Endothelial cell of umbilical vein (primary cell): ENCODE data around the gene EGF. TPM values are rescaled to one million over a fixed set of nuclear protein-coding genes. Genes with fewer than 3 reads are reported as not detected.

Experiments used
- BruUV-seq: library from RNA; stranded (reverse); fragments of 400-500 nt; replicated peaks from 2 replicates; lab custom pipeline; 2021; lab: Mats Ljungman, UMichigan
- CTCF ChIA-PET: fragments of 300-600, 350-600 bp; sonication (Branson Sonifier 250); formaldehyde crosslinking; loops from one replicate; lab custom pipeline; 2021; ENCODE audit warnings: antibody characterized with exemption, inconsistent platforms; lab: Charles Lee
- POLR2A ChIA-PET: fragments of 300-600, 350-600 bp; sonication (Branson Sonifier 250); formaldehyde crosslinking; loops from one replicate; lab custom pipeline; 2021; ENCODE audit warnings: antibody characterized with exemption, inconsistent platforms; lab: Charles Lee
- DNase-seq: peaks from one replicate; pipeline ENCODE4 v3.0.0-alpha.2; 2011; ENCODE audit warnings: low read depth, low spot score
- FAIRE-seq: peaks from 2 replicates; lab custom pipeline; 2011; peaks lifted over from hg19 to GRCh38; lab: Jason Lieb, UNC
- H2AFZ ChIP-seq: 2 replicates; pipeline ENCODE4 v1.6.0; 2012; ENCODE audit warnings: low read depth, low read length, control low read depth, inconsistent platforms
- H3K27ac ChIP-seq: 2 replicates; pipeline ENCODE4 v1.5.1; 2011; ENCODE audit warnings: low read depth, mild to moderate bottlenecking, control low read depth, low read length, moderate library complexity; ENCODE audit not compliant: insufficient read depth
- H3K27me3 ChIP-seq, 2 experiments: 2 replicates each; pipeline versions ENCODE4 v1.6.0 to v1.6.1; 2011; ENCODE audit warnings: low read length in 2 of 2, mixed read lengths in 1 of 2; ENCODE audit not compliant: control insufficient read depth in 2 of 2, insufficient read depth in 2 of 2
- H3K36me3 ChIP-seq, 2 experiments: 2 replicates in 1 of 2; 3 replicates in 1 of 2; pipeline ENCODE4 v1.5.1; 2011; ENCODE audit warnings: low read length in 2 of 2, mild to moderate bottlenecking in 1 of 2, moderate library complexity in 1 of 2; ENCODE audit not compliant: control insufficient read depth in 2 of 2, insufficient read depth in 2 of 2; ENCODE audit errors: extremely low read depth in 1 of 2
- H3K4me1 ChIP-seq: 3 replicates; pipeline ENCODE4 v1.5.1; 2011; ENCODE audit warnings: mild to moderate bottlenecking, low read length; ENCODE audit not compliant: control insufficient read depth, insufficient read depth; ENCODE audit errors: extremely low read depth
- H3K4me2 ChIP-seq: 2 replicates; pipeline ENCODE4 v1.6.1; 2011; ENCODE audit warnings: low read length, control low read depth, mixed read lengths; ENCODE audit not compliant: insufficient read depth
- H3K4me3 ChIP-seq, 3 experiments: fragments of 200-600 bp in 1 of 3; sonication (generic), shearing (Covaris generic) in 1 of 3; replicated peaks in 1 of 3; 2 replicates each; pipeline ENCODE4 v1.5.1; 2011 to 2016; ENCODE audit warnings: control low read depth in 3 of 3, low read length in 3 of 3, mild to moderate bottlenecking in 2 of 3, inconsistent platforms in 1 of 3, low read depth in 1 of 3, moderate library complexity in 1 of 3; ENCODE audit not compliant: insufficient read depth in 1 of 3
- H3K79me2 ChIP-seq: 2 replicates; pipeline ENCODE4 v1.6.0; 2012; ENCODE audit warnings: low read length, inconsistent platforms; ENCODE audit not compliant: control insufficient read depth, insufficient read depth
- H3K9ac ChIP-seq: replicated peaks from 2 replicates; pipeline ENCODE3; 2011; ENCODE audit warnings: low read length, control low read depth; ENCODE audit not compliant: insufficient read depth; ENCODE audit errors: extremely low read depth
- H3K9me1 ChIP-seq: replicated peaks from 3 replicates; pipeline ENCODE4 v1.6.0; 2011; ENCODE audit warnings: mild to moderate bottlenecking, low read length; ENCODE audit not compliant: control insufficient read depth, insufficient read depth; ENCODE audit errors: extremely low read depth
- H3K9me3 ChIP-seq: replicated peaks from 2 replicates; pipeline ENCODE4 v1.5.1; 2012; ENCODE audit warnings: low read length, inconsistent platforms; ENCODE audit not compliant: control insufficient read depth, insufficient read depth
- H4K20me1 ChIP-seq: replicated peaks from 2 replicates; pipeline ENCODE3; 2011; ENCODE audit warnings: mild to moderate bottlenecking, low read length; ENCODE audit not compliant: control insufficient read depth, insufficient read depth; ENCODE audit errors: extremely low read depth
- CTCF ChIP-seq, 2 donors: IDR thresholded peaks; 1 replicate in 1 of 2; 2 replicates in 1 of 2; pipeline ENCODE4 v1.5.1; 2011; ENCODE audit warnings: low read length in 2 of 2, mild to moderate bottlenecking in 2 of 2, moderate library complexity in 2 of 2, control low read depth in 1 of 2, inconsistent platforms in 1 of 2, low read depth in 1 of 2; ENCODE audit not compliant: insufficient read depth in 1 of 2; ENCODE audit errors: extremely low read depth in 1 of 2
- EZH2 ChIP-seq: IDR thresholded peaks from 2 replicates; pipeline ENCODE4 v1.6.1; 2012; ENCODE audit warnings: borderline replicate concordance, low read depth, mild to moderate bottlenecking, moderate library complexity, low read length, inconsistent platforms; ENCODE audit not compliant: severe bottlenecking
- FOS ChIP-seq: IDR thresholded peaks from 2 replicates; pipeline ENCODE4 v1.6.1; 2011; ENCODE audit warnings: mild to moderate bottlenecking, low read length, moderate library complexity, borderline replicate concordance; ENCODE audit not compliant: insufficient read depth
- GATA2 ChIP-seq: IDR thresholded peaks from 2 replicates; pipeline ENCODE4 v1.7.0; 2011; ENCODE audit warnings: low read depth, mild to moderate bottlenecking, moderate library complexity, mixed read lengths, low read length; ENCODE audit not compliant: insufficient read length, insufficient read depth
- JUN ChIP-seq: IDR thresholded peaks from 2 replicates; pipeline ENCODE4 v1.6.1; 2011; ENCODE audit warnings: borderline replicate concordance, low read depth; ENCODE audit not compliant: insufficient read length, insufficient read depth
- MAX ChIP-seq: IDR thresholded peaks from 2 replicates; pipeline ENCODE4 v1.6.1; 2011; ENCODE audit not compliant: insufficient read depth, insufficient read length
- MYC ChIP-seq: IDR thresholded peaks from one replicate; pipeline ENCODE4 v1.6.1; 2011; ENCODE audit warnings: mild to moderate bottlenecking, low read depth, low read length
- POLR2A ChIP-seq: IDR thresholded peaks from 2 replicates; pipeline ENCODE4 v1.6.1; 2012; ENCODE audit warnings: low read depth, mild to moderate bottlenecking, control low read depth, low read length
- POLR2AphosphoS5 ChIP-seq: IDR thresholded peaks from 2 replicates; pipeline ENCODE4 v1.6.1; 2012; ENCODE audit warnings: low read depth, mild to moderate bottlenecking, control low read depth, low read length, moderate library complexity; ENCODE audit not compliant: insufficient read depth
- dilution Hi-C: fragments of 300-500 bp; cut with MboI; formaldehyde crosslinking; loops from one replicate; pipeline ENCODE4 v1.15.0; 2019; ENCODE audit warnings: low sequenced_read_pairs; ENCODE audit not compliant: extremely low pct_ligation_motif_present
- intact Hi-C: fragments of 100-400 bp; cut with micrococcal nuclease; formaldehyde crosslinking; loops from one replicate; pipeline ENCODE4 v1.10.0; 2022
- polyA plus RNA-seq, 4 experiments: library from polyadenylated mRNA; depleted of rRNA in 3 of 4; stranded (reverse) in 3 of 4; unstranded in 1 of 4; fragments of >200 nt; gene quantifications; 2 replicates each; pipeline versions ENCODE4 v1.2.1 to v1.2.3, GENCODE V29; 2011 to 2012; ENCODE audit warnings: missing spikeins in 1 of 4
- total RNA-seq: library from RNA; stranded (reverse); gene quantifications from 2 replicates; pipeline ENCODE4 v1.2.3, GENCODE V29; 2021

EGF gene
- total and polyA plus RNA-seq, 2 donors (not counting 3 experiments of a cell fraction or from before 2014, with no cell fraction given) = not detected

GRCh38 chr4:109879636-109880314 lies 32.9 kb upstream of the EGF start:
- Histone ChIP-seq H3K9me3 (no peaks in the 10 kb centered on the region), H3K79me2 (no peaks in the 10 kb centered on the region), H3K4me2 (no peak overlapping the region), H3K9me1 (no peaks in the 10 kb centered on the region), H2AFZ (no peak overlapping the region), H3K9ac (no peak overlapping the region), H3K4me3 (no peak overlapping the region), H4K20me1 (no peaks in the 10 kb centered on the region), H3K4me1 (no peaks in the 10 kb centered on the region), H3K27ac (no peak overlapping the region), H3K36me3 (no peaks in the 10 kb centered on the region), H3K27me3 (no peaks in the 10 kb centered on the region)
- TF ChIP-seq JUN (no peak), FOS (no peak), CTCF (IDR thresholded peaks at IDR 0.05; ENCODE audit: extremely low read depth in 1 of 2, insufficient read depth in 1 of 2, low read depth in 1 of 2, low read length in 2 of 2) (no peak), MYC (no peak), MAX (no peak), EZH2 (no peak), POLR2AphosphoS5 (no peak), GATA2 (no peak), POLR2A (no peak)
- intact Hi-C loops (no loop called here), dilution Hi-C loops (no loop called here)
- DNase-seq (no peak), FAIRE-seq (no peak)
- CTCF ChIA-PET = no interaction called here
- POLR2A ChIA-PET = no interaction called here
- BruUV-seq = no TSS peak
